ENCODE measurements around the gene RFFL. TPM values are rescaled to one million over a fixed set of nuclear protein-coding genes. Genes with fewer than 3 reads are reported as not detected.

Gene RFFL
- total RNA-seq, 1 experiment from 2014 or later, result 37.7 TPM

GRCh38 chr17:35099908-35100307 lies 36.4 kb upstream of the RFFL start:
- Histone ChIP-seq H3F3A (ENCODE audit: low read length, unreplicated experiment) (no peaks in the 10 kb centered on the region), H3K27me3 (ENCODE audit: low read length) (no peaks in the 10 kb centered on the region), H3K4me1 (ENCODE audit: insufficient read depth, low read length) (no peaks in the 10 kb centered on the region), H3K79me2 (ENCODE audit: low read length) (no peaks in the 10 kb centered on the region), H3K27ac (ENCODE audit: low read length) (no peak overlapping the region), H3K9me2 (replicated peaks; ENCODE audit: low read length) (no peaks in the 10 kb centered on the region), H4K20me1 (ENCODE audit: low read length) (no peaks in the 10 kb centered on the region), H3K36me3 (ENCODE audit: low read depth, low read length) (peaks cover 9% of the 10 kb centered on the region; the same call in 1 of the 2 replicates), H3K4me3 (ENCODE audit: low read length) (no peak overlapping the region), H3K4me2 (ENCODE audit: low read length) (no peak overlapping the region), H3K9me3 (ENCODE audit: low read length) (no peaks in the 10 kb centered on the region), H3K9ac (ENCODE audit: low read length) (no peak overlapping the region), H2AFZ (ENCODE audit: low read length) (no peak overlapping the region)
- no TSS peak for BruUV-seq (replicated peaks)
- ChIA-PET CTCF (no interaction called here), POLR2A (ENCODE audit: unreplicated experiment) (no interaction called here)
- no peak for DNase-seq
- intact Hi-C loops (cut with micrococcal nuclease), result no loop called here
- no peak for ATAC-seq
- no peak for TF ChIP-seq CTCF (conservative IDR thresholded peaks at IDR 0.05; ENCODE audit: low read depth, low read length)
- no peak for TF ChIP-seq EZH2 (IDR thresholded peaks at IDR 0.05; ENCODE audit: low read length, unreplicated experiment)
- no peak for TF ChIP-seq EZH2phosphoT487 (IDR thresholded peaks at IDR 0.05; ENCODE audit: borderline replicate concordance, low read length)

- Histone ChIP-seq H3K27ac (ENCODE audit: low read length) (no peak overlapping the region), H3K9ac (ENCODE audit: low read length) (no peak overlapping the region), H3K27me3 (ENCODE audit: low read length) (no peaks in the 10 kb centered on the region), H2AFZ (ENCODE audit: low read length) (no peak overlapping the region), H3K79me2 (ENCODE audit: low read length) (no peaks in the 10 kb centered on the region), H3K4me1 (ENCODE audit: insufficient read depth, low read length) (peaks cover 6% of the 10 kb centered on the region), H4K20me1 (ENCODE audit: low read length) (no peaks in the 10 kb centered on the region), H3K4me2 (ENCODE audit: low read length) (no peak overlapping the region), H3F3A (ENCODE audit: low read length, unreplicated experiment) (no peaks in the 10 kb centered on the region), H3K9me3 (ENCODE audit: low read length) (no peaks in the 10 kb centered on the region), H3K4me3 (ENCODE audit: low read length) (no peak overlapping the region), H3K36me3 (ENCODE audit: low read depth, low read length) (peaks cover 9% of the 10 kb centered on the region; the same call in 1 of the 2 replicates), H3K9me2 (replicated peaks; ENCODE audit: low read length) (no peaks in the 10 kb centered on the region)
- no peak for ATAC-seq
- ChIA-PET CTCF (no interaction called here), POLR2A (ENCODE audit: unreplicated experiment) (no interaction called here)
- TF ChIP-seq EZH2phosphoT487 (IDR thresholded peaks at IDR 0.05; ENCODE audit: borderline replicate concordance, low read length) (no peak), CTCF (conservative IDR thresholded peaks at IDR 0.05; ENCODE audit: low read depth, low read length) (no peak), EZH2 (IDR thresholded peaks at IDR 0.05; ENCODE audit: low read length, unreplicated experiment) (no peak)
- intact Hi-C loops (cut with micrococcal nuclease), result no loop called here
- DNase-seq, result no peak
- no TSS peak for BruUV-seq (replicated peaks)
These were observed 34.3 kb upstream of the RFFL start for GRCh38 chr17:35097776-35098175.

GRCh38 chr17:35095741-35096140 lies 32.2 kb upstream of the RFFL start:
- Histone ChIP-seq H3K4me3 (ENCODE audit: low read length) (no peak overlapping the region), H4K20me1 (ENCODE audit: low read length) (no peaks in the 10 kb centered on the region), H3K4me2 (ENCODE audit: low read length) (no peak overlapping the region), H3K9me2 (replicated peaks; ENCODE audit: low read length) (no peaks in the 10 kb centered on the region), H3K9ac (ENCODE audit: low read length) (no peak overlapping the region), H3K27me3 (ENCODE audit: low read length) (no peaks in the 10 kb centered on the region), H2AFZ (ENCODE audit: low read length) (no peak overlapping the region), H3K9me3 (ENCODE audit: low read length) (no peaks in the 10 kb centered on the region), H3K4me1 (ENCODE audit: insufficient read depth, low read length) (peaks cover 6% of the 10 kb centered on the region), H3K79me2 (ENCODE audit: low read length) (no peaks in the 10 kb centered on the region), H3F3A (ENCODE audit: low read length, unreplicated experiment) (no peaks in the 10 kb centered on the region), H3K27ac (ENCODE audit: low read length) (peak overlapping the region; percentile 93), H3K36me3 (ENCODE audit: low read depth, low read length) (peaks cover 9% of the 10 kb centered on the region; the same call in 1 of the 2 replicates)
- CTCF ChIA-PET, result no interaction called here
- ATAC-seq (no peak), DNase-seq (no peak)
- intact Hi-C loops (cut with micrococcal nuclease), result no loop called here
- BruUV-seq (replicated peaks), result no TSS peak
- POLR2A ChIA-PET (ENCODE audit: unreplicated experiment), result no interaction called here
- TF ChIP-seq EZH2 (IDR thresholded peaks at IDR 0.05; ENCODE audit: low read length, unreplicated experiment) (no peak), EZH2phosphoT487 (IDR thresholded peaks at IDR 0.05; ENCODE audit: borderline replicate concordance, low read length) (no peak), CTCF (conservative IDR thresholded peaks at IDR 0.05; ENCODE audit: low read depth, low read length) (no peak)

Measured in PC-3 (cell line).